ENCODE results near the gene ODAD2.

Gene ODAD2

GRCh38 chr10:27816320-27816719 lies 182.6 kb downstream of the ODAD2 start:
- TF ChIP-seq EZH2phosphoT487 (IDR thresholded peaks at IDR 0.05; ENCODE audit: borderline replicate concordance) (no peak), CTCF (conservative IDR thresholded peaks at IDR 0.05; ENCODE audit: low read length) (no peak)
- no peaks in the 10 kb centered on the region for H4K20me1 ChIP-seq (ENCODE audit: insufficient read depth, low read length, poor library complexity, severe bottlenecking)
- no peaks in the 10 kb centered on the region for H3K36me3 ChIP-seq (ENCODE audit: insufficient read depth, low read length)
- no peaks in the 10 kb centered on the region for H3K9me3 ChIP-seq (ENCODE audit: insufficient read depth, low read depth, low read length)
- no peaks in the 10 kb centered on the region for H3K9me2 ChIP-seq (replicated peaks; ENCODE audit: low read depth, low read length)
- no peaks in the 10 kb centered on the region for H3F3A ChIP-seq (ENCODE audit: low read depth)
- H2AFZ ChIP-seq (ENCODE audit: low read length) = no peak overlapping the region
- no peak overlapping the region for H3K4me3 ChIP-seq (ENCODE audit: low read length, poor library complexity, severe bottlenecking)
- H3K4me2 ChIP-seq (ENCODE audit: low read depth, low read length, poor library complexity, severe bottlenecking) = no peak overlapping the region
- no peaks in the 10 kb centered on the region for H3K79me2 ChIP-seq (ENCODE audit: insufficient read depth, low read length)
- H3K4me1 ChIP-seq (ENCODE audit: insufficient read depth, low read length, poor library complexity, severe bottlenecking) = no peaks in the 10 kb centered on the region
- H3K9ac ChIP-seq (ENCODE audit: low read depth, low read length, poor library complexity, severe bottlenecking) = no peak overlapping the region
- no peaks in the 10 kb centered on the region for H3K27me3 ChIP-seq (ENCODE audit: insufficient read depth, low read length, poor library complexity, severe bottlenecking)

GRCh38 chr10:27815846-27816245 lies 183.0 kb downstream of the ODAD2 start:
- H4K20me1 ChIP-seq (ENCODE audit: insufficient read depth, low read length, poor library complexity, severe bottlenecking) = no peaks in the 10 kb centered on the region
- H3F3A ChIP-seq (ENCODE audit: low read depth) = no peaks in the 10 kb centered on the region
- H3K9me3 ChIP-seq (ENCODE audit: insufficient read depth, low read depth, low read length) = no peaks in the 10 kb centered on the region
- no peaks in the 10 kb centered on the region for H3K27me3 ChIP-seq (ENCODE audit: insufficient read depth, low read length, poor library complexity, severe bottlenecking)
- H3K79me2 ChIP-seq (ENCODE audit: insufficient read depth, low read length) = no peaks in the 10 kb centered on the region
- no peak overlapping the region for H3K4me2 ChIP-seq (ENCODE audit: low read depth, low read length, poor library complexity, severe bottlenecking)
- H3K9me2 ChIP-seq (replicated peaks; ENCODE audit: low read depth, low read length) = no peaks in the 10 kb centered on the region
- TF ChIP-seq EZH2phosphoT487 (IDR thresholded peaks at IDR 0.05; ENCODE audit: borderline replicate concordance) (no peak), CTCF (conservative IDR thresholded peaks at IDR 0.05; ENCODE audit: low read length) (no peak)
- no peaks in the 10 kb centered on the region for H3K36me3 ChIP-seq (ENCODE audit: insufficient read depth, low read length)
- H3K9ac ChIP-seq (ENCODE audit: low read depth, low read length, poor library complexity, severe bottlenecking) = no peak overlapping the region
- no peaks in the 10 kb centered on the region for H3K4me1 ChIP-seq (ENCODE audit: insufficient read depth, low read length, poor library complexity, severe bottlenecking)
- no peak overlapping the region for H2AFZ ChIP-seq (ENCODE audit: low read length)
- no peak overlapping the region for H3K4me3 ChIP-seq (ENCODE audit: low read length, poor library complexity, severe bottlenecking)

GRCh38 chr10:27815261-27815660 lies 183.6 kb downstream of the ODAD2 start:
- H3K9me3 ChIP-seq (ENCODE audit: insufficient read depth, low read depth, low read length) = no peaks in the 10 kb centered on the region
- no peaks in the 10 kb centered on the region for H3K36me3 ChIP-seq (ENCODE audit: insufficient read depth, low read length)
- H3K27me3 ChIP-seq (ENCODE audit: insufficient read depth, low read length, poor library complexity, severe bottlenecking) = no peaks in the 10 kb centered on the region
- TF ChIP-seq CTCF (conservative IDR thresholded peaks at IDR 0.05; ENCODE audit: low read length) (no peak), EZH2phosphoT487 (IDR thresholded peaks at IDR 0.05; ENCODE audit: borderline replicate concordance) (no peak)
- no peak overlapping the region for H3K4me3 ChIP-seq (ENCODE audit: low read length, poor library complexity, severe bottlenecking)
- no peaks in the 10 kb centered on the region for H3K4me1 ChIP-seq (ENCODE audit: insufficient read depth, low read length, poor library complexity, severe bottlenecking)
- H3F3A ChIP-seq (ENCODE audit: low read depth) = no peaks in the 10 kb centered on the region
- H3K4me2 ChIP-seq (ENCODE audit: low read depth, low read length, poor library complexity, severe bottlenecking) = no peak overlapping the region
- no peak overlapping the region for H3K9ac ChIP-seq (ENCODE audit: low read depth, low read length, poor library complexity, severe bottlenecking)
- H3K9me2 ChIP-seq (replicated peaks; ENCODE audit: low read depth, low read length) = no peaks in the 10 kb centered on the region
- H2AFZ ChIP-seq (ENCODE audit: low read length) = no peak overlapping the region
- H4K20me1 ChIP-seq (ENCODE audit: insufficient read depth, low read length, poor library complexity, severe bottlenecking) = no peaks in the 10 kb centered on the region
- H3K79me2 ChIP-seq (ENCODE audit: insufficient read depth, low read length) = no peaks in the 10 kb centered on the region

Data from Loucy (cell line).